SK-MEL-5 (cell line): ENCODE measurements around the gene RANBP3L. TPM values are rescaled to one million over a fixed set of nuclear protein-coding genes. Genes with fewer than 3 reads are reported as not detected.

ENCODE experiments used
- total RNA-seq: library from RNA; depleted of rRNA; stranded (reverse); fragments of >200 nt; shearing (Covaris generic); gene quantifications from 2 replicates; pipeline ENCODE4 v1.2.3, GENCODE V29; 2014; rRNA removed

The RANBP3L gene
- total RNA-seq, 1 experiment from 2014 or later, result not detected

Other genes starting within 250 kb of the RANBP3L start
- 1.9 and 3.9 TPM in 2 replicates for gene UGT3A2, start 235.0 kb downstream of the RANBP3L start, total RNA-seq
- gene LMBRD2, start 150.0 kb downstream of the RANBP3L start, total RNA-seq, result 13.1 and 14.2 TPM in 2 replicates
- gene SKP2, start 149.8 kb downstream of the RANBP3L start, total RNA-seq, result 25.5 and 29.5 TPM in 2 replicates
- gene NADK2, start 60.0 kb downstream of the RANBP3L start, total RNA-seq, result 22.5 and 25.8 TPM in 2 replicates